Neural crest cell (in vitro differentiated cells): ENCODE data around the gene IP6K3. TPM values are rescaled to one million over a fixed set of nuclear protein-coding genes. Genes with fewer than 3 reads are reported as not detected.

Experiments used
- DNase-seq: peaks from one replicate; pipeline ENCODE4 v3.0.0; 2021; ENCODE audit warnings: low read depth, mixed read lengths, low spot score
- H3K27ac Mint-ChIP-seq: one replicate; pipeline ENCODE4 v1.8.0; 2021; ENCODE audit warnings: mild to moderate bottlenecking, mixed read lengths; ENCODE audit not compliant: unreplicated experiment
- H3K27me3 Mint-ChIP-seq: 2 replicates; pipeline ENCODE4 v1.8.0; 2021; ENCODE audit warnings: low read depth, mild to moderate bottlenecking, mixed read lengths
- H3K36me3 Mint-ChIP-seq: 2 replicates; pipeline ENCODE4 v1.8.0; 2021; ENCODE audit warnings: low read depth, mild to moderate bottlenecking, mixed read lengths
- H3K4me1 Mint-ChIP-seq: 2 replicates; pipeline ENCODE4 v1.8.0; 2021; ENCODE audit warnings: mixed read lengths
- H3K4me3 Mint-ChIP-seq: one replicate; pipeline ENCODE4 v1.8.0; 2021; ENCODE audit warnings: mild to moderate bottlenecking, mixed read lengths
- H3K9me3 Mint-ChIP-seq: 2 replicates; pipeline ENCODE4 v1.8.0; 2021; ENCODE audit warnings: mixed read lengths
- CTCF ChIP-seq: fragments of 200-600 bp; sonication (generic); conservative IDR thresholded peaks from 2 replicates; pipeline ENCODE4 v1.5.0; 2021; ENCODE audit warnings: antibody characterized with exemption, mild to moderate bottlenecking
- total RNA-seq: library from RNA; stranded (reverse); gene quantifications from 2 replicates; pipeline ENCODE4 v1.2.1, GENCODE V29; 2021

IP6K3 gene
- total RNA-seq, 1 donor from 2014 or later = 0.72 TPM

- no peaks in the 10 kb centered on the region for H3K36me3 Mint-ChIP-seq
- no peaks in the 10 kb centered on the region for H3K27me3 Mint-ChIP-seq
- TF ChIP-seq CTCF = no peak
- H3K27ac Mint-ChIP-seq = no peak overlapping the region
- DNase-seq = no peak
- H3K4me1 Mint-ChIP-seq = peaks cover 8% of the 10 kb centered on the region
- H3K9me3 Mint-ChIP-seq = no peaks in the 10 kb centered on the region
- no peak overlapping the region for H3K4me3 Mint-ChIP-seq
Measured at GRCh38 chr6:33737267-33738026, 9.3 kb downstream of the IP6K3 start.

- no peak for DNase-seq
- Mint-ChIP-seq H3K4me3 (no peak overlapping the region), H3K36me3 (no peaks in the 10 kb centered on the region), H3K27ac (no peak overlapping the region), H3K4me1 (peaks cover 21% of the 10 kb centered on the region), H3K9me3 (no peaks in the 10 kb centered on the region), H3K27me3 (no peaks in the 10 kb centered on the region)
- TF ChIP-seq CTCF = no peak
Measured at GRCh38 chr6:33735216-33735615, 11.5 kb downstream of the IP6K3 start.

- no peaks in the 10 kb centered on the region for H3K36me3 Mint-ChIP-seq
- H3K27ac Mint-ChIP-seq = no peak overlapping the region
Measured at GRCh38 chr6:33733709-33734007, 13.0 kb downstream of the IP6K3 start.

GRCh38 chr6:33732817-33733708 is 13.6 kb downstream of the IP6K3 start:
- no peaks in the 10 kb centered on the region for H3K27me3 Mint-ChIP-seq
- no peak overlapping the region for H3K4me3 Mint-ChIP-seq
- DNase-seq = no peak
- H3K36me3 Mint-ChIP-seq = no peaks in the 10 kb centered on the region
- TF ChIP-seq CTCF = no peak
- H3K4me1 Mint-ChIP-seq = peaks cover 27% of the 10 kb centered on the region
- H3K9me3 Mint-ChIP-seq = no peaks in the 10 kb centered on the region
- H3K27ac Mint-ChIP-seq = peak overlapping the region; percentile 51

More at GRCh38 chr6:33733709-33734007, 13.0 kb downstream of the IP6K3 start:
- H3K9me3 Mint-ChIP-seq = no peaks in the 10 kb centered on the region
- TF ChIP-seq CTCF = no peak
- no peaks in the 10 kb centered on the region for H3K27me3 Mint-ChIP-seq
- peaks cover 23% of the 10 kb centered on the region for H3K4me1 Mint-ChIP-seq
- DNase-seq = no peak
- H3K4me3 Mint-ChIP-seq = no peak overlapping the region

- Mint-ChIP-seq H3K27me3 (no peaks in the 10 kb centered on the region), H3K9me3 (no peaks in the 10 kb centered on the region), H3K36me3 (no peaks in the 10 kb centered on the region), H3K4me1 (peaks cover 27% of the 10 kb centered on the region), H3K4me3 (no peak overlapping the region), H3K27ac (no peak overlapping the region)
- no peak for DNase-seq
- no peak for TF ChIP-seq CTCF
Measured at GRCh38 chr6:33732385-33732784, 14.3 kb downstream of the IP6K3 start.
